ENCODE data around the gene DNAJC6.
"Not testable (repeated sequence)": the region's sequence is repeated elsewhere in the genome, so short reads cannot be mapped to it uniquely, and the experiment has no call there.

GRCh38 chr1:65455678-65456077, 146.3 kb downstream of the DNAJC6 start:
- not testable (repeated sequence) for TF ChIP-seq EZH2 (IDR thresholded peaks at IDR 0.05; ENCODE audit: insufficient read depth, poor library complexity, severe bottlenecking); EZH2phosphoT487 (IDR thresholded peaks at IDR 0.05; ENCODE audit: insufficient read depth, low read depth)
